HG02642 (cell line): ENCODE results near the gene MAGOHB.
A peak's percentile ranks its signal among the peaks of the same experiment; 100 is the strongest.
"Not testable (repeated sequence)": the region's sequence is repeated elsewhere in the genome, so short reads cannot be mapped to it uniquely, and the experiment has no call there.

ENCODE experiments used
- ATAC-seq: cut with Tn5 transposase; IDR thresholded peaks from one replicate; pipeline ENCODE4 v1.9.1; 2021; ENCODE audit warnings: mild to moderate bottlenecking; ENCODE audit not compliant: unreplicated experiment, poor library complexity

MAGOHB gene

GRCh38 chr12:10613349-10614055 lies at the start of gene MAGOHB:
TSS of gene MAGOHB (minus strand) at chr12:10613609. CDS start at chr12:10613532, 77 bp downstream.
- ATAC-seq: peak; percentile 97

- no peak for ATAC-seq
Observed at GRCh38 chr12:10661338-10661737, 47.9 kb upstream of the MAGOHB start.

GRCh38 chr12:10654003-10654402 lies 40.6 kb upstream of the MAGOHB start:
- ATAC-seq: no peak

GRCh38 chr12:10652192-10652591 lies 38.8 kb upstream of the MAGOHB start:
- ATAC-seq: no peak

- not testable (repeated sequence) for ATAC-seq
Observed at GRCh38 chr12:10646576-10646975, 33.2 kb upstream of the MAGOHB start.

- no peak for ATAC-seq
Observed at GRCh38 chr12:10645910-10646309, 32.5 kb upstream of the MAGOHB start.

- no peak for ATAC-seq
Observed at GRCh38 chr12:10641735-10642500, 28.5 kb upstream of the MAGOHB start.

- no peak for ATAC-seq
Observed at GRCh38 chr12:10638728-10639127, 25.3 kb upstream of the MAGOHB start.

GRCh38 chr12:10636611-10637010 lies 23.2 kb upstream of the MAGOHB start:
- no peak for ATAC-seq

- no peak for ATAC-seq
Observed at GRCh38 chr12:10636124-10636523, 22.7 kb upstream of the MAGOHB start.

GRCh38 chr12:10635306-10635705 lies 21.9 kb upstream of the MAGOHB start:
- no peak for ATAC-seq

- no peak for ATAC-seq
Observed at GRCh38 chr12:10634427-10634826, 21.0 kb upstream of the MAGOHB start.

- no peak for ATAC-seq
Observed at GRCh38 chr12:10633541-10633940, 20.1 kb upstream of the MAGOHB start.

- no peak for ATAC-seq
Observed at GRCh38 chr12:10632226-10632625, 18.8 kb upstream of the MAGOHB start.

GRCh38 chr12:10624605-10625004 lies 11.2 kb upstream of the MAGOHB start:
- ATAC-seq: no peak

GRCh38 chr12:10623131-10623530 lies 9.7 kb upstream of the MAGOHB start:
- no peak for ATAC-seq

GRCh38 chr12:10621278-10621677 lies 7.9 kb upstream of the MAGOHB start:
- ATAC-seq: no peak

GRCh38 chr12:10620078-10620779 lies 6.8 kb upstream of the MAGOHB start:
- no peak for ATAC-seq

- no peak for ATAC-seq
Observed at GRCh38 chr12:10618338-10618987, 5.1 kb upstream of the MAGOHB start.

GRCh38 chr12:10617863-10618262 lies 4.5 kb upstream of the MAGOHB start:
- no peak for ATAC-seq

GRCh38 chr12:10615532-10615931 lies 2.1 kb upstream of the MAGOHB start:
- no peak for ATAC-seq
